K562 (cell line): Measurements from ENCODE around the gene USP5. TPM values are rescaled to one million over a fixed set of nuclear protein-coding genes. Genes with fewer than 3 reads are reported as not detected.

Source experiments
- C11orf30 ChIP-seq: fragments of 450-650 bp; IDR thresholded peaks from 2 replicates; pipeline ENCODE4 v1.6.1; 2016; ENCODE audit warnings: low read depth, mild to moderate bottlenecking
- FUS ChIP-seq: fragments of 200-400 bp; formaldehyde crosslinking; optimal IDR thresholded peaks from 2 replicates; pipeline ENCODE3; 2017; ENCODE audit warnings: low read depth, low read length
- HCFC1 ChIP-seq: IDR thresholded peaks from 2 replicates; pipeline ENCODE4 v1.6.1; 2012; ENCODE audit warnings: low read depth, low read length, improper control_type of control experiment
- HNRNPLL ChIP-seq: fragments of 200-400 bp; formaldehyde crosslinking; IDR thresholded peaks from 2 replicates; pipeline ENCODE4 v1.6.1; 2017; ENCODE audit warnings: low read length, low read depth, mild to moderate bottlenecking; ENCODE audit not compliant: poor library complexity, severe bottlenecking
- POLR2G ChIP-seq: fragments of 200-400 bp; formaldehyde crosslinking; IDR thresholded peaks from 2 replicates; pipeline ENCODE4 v1.6.1; 2017; ENCODE audit warnings: low read depth, mild to moderate bottlenecking, antibody characterized with exemption, low read length, moderate library complexity
- SMAD2 ChIP-seq: fragments of 150-350 bp; IDR thresholded peaks from 2 replicates; pipeline ENCODE4 v1.6.1; 2014; ENCODE audit warnings: low read depth, mild to moderate bottlenecking, low read length
- STAT5A ChIP-seq: IDR thresholded peaks from 2 replicates; pipeline ENCODE4 v1.6.1; 2012; ENCODE audit warnings: low read length, inconsistent platforms, borderline replicate concordance
- ZZZ3 ChIP-seq: fragments of 450-650 bp; IDR thresholded peaks from 2 replicates; pipeline ENCODE4 v1.6.1; 2016; ENCODE audit warnings: antibody characterized with exemption, mild to moderate bottlenecking, moderate library complexity
- polyA plus RNA-seq, 8 experiments: library from polyadenylated mRNA; depleted of rRNA in 4 of 8; stranded (reverse) in 5 of 8; unstranded in 3 of 8; fragments of >200 nt; fragmentation: Nextera tagmentation in 2 of 8; fragmentation: Illumina TruSeq in 1 of 8; extraction: Ambion mirVana in 2 of 8; extraction: Trizol in 1 of 8; gene quantifications; 2 replicates each; pipeline versions ENCODE4 v1.2.1 to v1.2.3, GENCODE V29; 2011 to 2014; ENCODE audit warnings: inconsistent platforms in 1 of 8, missing spikeins in 1 of 8
- total RNA-seq, 7 experiments: library from RNA; depleted of rRNA in 6 of 7; stranded (reverse); fragments of >200 nt in 6 of 7; fragmentation: Illumina TruSeq in 2 of 7; extraction: Trizol in 2 of 7; gene quantifications; 2 replicates each; pipeline versions ENCODE4 v1.2.1 to v1.2.3, GENCODE V29; 2011 to 2021; ENCODE audit warnings: low replicate concordance in 1 of 7
- TF ChIP-seq, protein P1 (sequence below): sonication (generic); formaldehyde crosslinking; IDR thresholded peaks from 2 replicates; pipeline ENCODE4 v1.8.1; 2023; ENCODE audit warnings: mild to moderate bottlenecking, missing genetic modification reagents
- TF ChIP-seq, protein P2 (sequence below): fragments of 450-650 bp; IDR thresholded peaks from 2 replicates; pipeline ENCODE4 v1.6.1; 2018; ENCODE audit warnings: mild to moderate bottlenecking, low read depth; ENCODE audit not compliant: partially characterized antibody

USP5 gene
- total and polyA plus RNA-seq, 9 of the 15 experiments (the other 6 are each of a cell fraction or from before 2014, with no cell fraction given): 1.4 to 107 (median 48.6) TPM

DNA sequence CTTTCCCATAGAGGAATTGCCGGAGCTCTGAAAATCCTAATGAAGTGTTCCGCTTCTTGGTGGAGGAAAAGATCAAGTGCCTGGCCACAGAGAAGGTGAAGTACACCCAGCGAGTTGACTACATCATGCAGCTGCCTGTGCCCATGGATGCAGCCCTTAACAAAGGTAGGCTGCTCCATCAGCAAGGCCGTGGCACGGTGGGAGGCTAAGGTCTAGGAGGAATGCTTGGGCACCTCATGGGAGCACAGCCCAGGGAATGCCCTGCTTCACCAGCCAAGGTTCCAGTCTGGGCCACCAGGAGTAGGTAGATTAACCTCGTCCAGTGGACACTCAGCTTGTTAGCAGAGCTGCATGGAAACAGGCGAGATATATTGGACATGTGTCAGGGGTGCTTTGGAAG is 9.0 kb downstream of the USP5 start (continued):
- TF ChIP-seq, protein P1, sequence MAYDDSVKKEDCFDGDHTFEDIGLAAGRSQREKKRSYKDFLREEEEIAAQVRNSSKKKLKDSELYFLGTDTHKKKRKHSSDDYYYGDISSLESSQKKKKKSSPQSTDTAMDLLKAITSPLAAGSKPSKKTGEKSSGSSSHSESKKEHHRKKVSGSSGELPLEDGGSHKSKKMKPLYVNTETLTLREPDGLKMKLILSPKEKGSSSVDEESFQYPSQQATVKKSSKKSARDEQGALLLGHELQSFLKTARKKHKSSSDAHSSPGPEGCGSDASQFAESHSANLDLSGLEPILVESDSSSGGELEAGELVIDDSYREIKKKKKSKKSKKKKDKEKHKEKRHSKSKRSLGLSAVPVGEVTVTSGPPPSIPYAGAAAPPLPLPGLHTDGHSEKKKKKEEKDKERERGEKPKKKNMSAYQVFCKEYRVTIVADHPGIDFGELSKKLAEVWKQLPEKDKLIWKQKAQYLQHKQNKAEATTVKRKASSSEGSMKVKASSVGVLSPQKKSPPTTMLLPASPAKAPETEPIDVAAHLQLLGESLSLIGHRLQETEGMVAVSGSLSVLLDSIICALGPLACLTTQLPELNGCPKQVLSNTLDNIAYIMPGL (CRISPR knock-in tag): no peak
- no peak for TF ChIP-seq FUS
- TF ChIP-seq POLR2G: no peak
- no peak for TF ChIP-seq C11orf30
- no peak for TF ChIP-seq HNRNPLL
- no peak for TF ChIP-seq STAT5A
- TF ChIP-seq, protein P2, sequence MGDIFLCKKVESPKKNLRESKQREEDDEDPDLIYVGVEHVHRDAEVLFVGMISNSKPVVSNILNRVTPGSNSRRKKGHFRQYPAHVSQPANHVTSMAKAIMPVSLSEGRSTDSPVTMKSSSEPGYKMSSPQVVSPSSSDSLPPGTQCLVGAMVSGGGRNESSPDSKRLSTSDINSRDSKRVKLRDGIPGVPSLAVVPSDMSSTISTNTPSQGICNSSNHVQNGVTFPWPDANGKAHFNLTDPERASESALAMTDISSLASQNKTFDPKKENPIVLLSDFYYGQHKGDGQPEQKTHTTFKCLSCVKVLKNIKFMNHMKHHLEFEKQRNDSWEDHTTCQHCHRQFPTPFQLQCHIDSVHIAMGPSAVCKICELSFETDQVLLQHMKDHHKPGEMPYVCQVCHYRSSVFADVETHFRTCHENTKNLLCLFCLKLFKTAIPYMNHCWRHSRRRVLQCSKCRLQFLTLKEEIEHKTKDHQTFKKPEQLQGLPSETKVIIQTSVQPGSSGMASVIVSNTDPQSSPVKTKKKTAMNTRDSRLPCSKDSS: no peak
- no peak for TF ChIP-seq HCFC1
- TF ChIP-seq SMAD2: no peak
- TF ChIP-seq ZZZ3: no peak
